HG03097 (cell line): Measurements from ENCODE around the gene SPATA20.

Experiments used
- ATAC-seq: cut with Tn5 transposase; IDR thresholded peaks from one replicate; pipeline ENCODE4 v1.9.1; 2021; ENCODE audit not compliant: unreplicated experiment, low FRiP score

The SPATA20 gene

GRCh38 chr17:50519141-50519834, 27.7 kb upstream of the SPATA20 start:
- no peak for ATAC-seq

GRCh38 chr17:50520483-50520882, 26.5 kb upstream of the SPATA20 start:
- no peak for ATAC-seq

GRCh38 chr17:50521514-50521913, 25.5 kb upstream of the SPATA20 start:
- no peak for ATAC-seq

GRCh38 chr17:50522766-50523165, 24.2 kb upstream of the SPATA20 start:
- ATAC-seq, result no peak

- ATAC-seq, result no peak
These were observed 23.8 kb upstream of the SPATA20 start for GRCh38 chr17:50523208-50523607.

- no peak for ATAC-seq
These were observed 22.1 kb upstream of the SPATA20 start for GRCh38 chr17:50524838-50525237.

GRCh38 chr17:50527155-50527762, 19.7 kb upstream of the SPATA20 start:
- ATAC-seq, result no peak

- ATAC-seq, result no peak
These were observed 19.0 kb upstream of the SPATA20 start for GRCh38 chr17:50527949-50528474.

GRCh38 chr17:50529849-50530248, 17.1 kb upstream of the SPATA20 start:
- ATAC-seq, result no peak

- no peak for ATAC-seq
These were observed 15.4 kb upstream of the SPATA20 start for GRCh38 chr17:50531428-50532025.

GRCh38 chr17:50532452-50533024, 14.4 kb upstream of the SPATA20 start, which contains the start of gene EPN3:
Gene EPN3 (plus strand): TSS chr17:50532735. CDS start chr17:50536557, 3,822 bp downstream.
- ATAC-seq, result no peak

- no peak for ATAC-seq
These were observed 13.8 kb upstream of the SPATA20 start for GRCh38 chr17:50533185-50533584.

GRCh38 chr17:50533720-50534148, 13.2 kb upstream of the SPATA20 start:
- no peak for ATAC-seq

- no peak for ATAC-seq
These were observed 12.6 kb upstream of the SPATA20 start for GRCh38 chr17:50534222-50534978.

GRCh38 chr17:50534979-50535326, 12.0 kb upstream of the SPATA20 start:
- ATAC-seq, result no peak

- no peak for ATAC-seq
These were observed 11.6 kb upstream of the SPATA20 start for GRCh38 chr17:50535407-50535806.

- no peak for ATAC-seq
These were observed 10.0 kb upstream of the SPATA20 start for GRCh38 chr17:50536683-50537646.

GRCh38 chr17:50537721-50538548, 9.0 kb upstream of the SPATA20 start:
- ATAC-seq, result no peak
